NCI-H2227 treated with DMSO at 0.1 percent for 48 hours (cell line): Measurements from ENCODE around the gene KCNK17.

Source experiments
- DNase-seq: peaks from one replicate; lab custom pipeline; 2025; lab: John Stamatoyannopoulos, UW

The KCNK17 gene

DNA sequence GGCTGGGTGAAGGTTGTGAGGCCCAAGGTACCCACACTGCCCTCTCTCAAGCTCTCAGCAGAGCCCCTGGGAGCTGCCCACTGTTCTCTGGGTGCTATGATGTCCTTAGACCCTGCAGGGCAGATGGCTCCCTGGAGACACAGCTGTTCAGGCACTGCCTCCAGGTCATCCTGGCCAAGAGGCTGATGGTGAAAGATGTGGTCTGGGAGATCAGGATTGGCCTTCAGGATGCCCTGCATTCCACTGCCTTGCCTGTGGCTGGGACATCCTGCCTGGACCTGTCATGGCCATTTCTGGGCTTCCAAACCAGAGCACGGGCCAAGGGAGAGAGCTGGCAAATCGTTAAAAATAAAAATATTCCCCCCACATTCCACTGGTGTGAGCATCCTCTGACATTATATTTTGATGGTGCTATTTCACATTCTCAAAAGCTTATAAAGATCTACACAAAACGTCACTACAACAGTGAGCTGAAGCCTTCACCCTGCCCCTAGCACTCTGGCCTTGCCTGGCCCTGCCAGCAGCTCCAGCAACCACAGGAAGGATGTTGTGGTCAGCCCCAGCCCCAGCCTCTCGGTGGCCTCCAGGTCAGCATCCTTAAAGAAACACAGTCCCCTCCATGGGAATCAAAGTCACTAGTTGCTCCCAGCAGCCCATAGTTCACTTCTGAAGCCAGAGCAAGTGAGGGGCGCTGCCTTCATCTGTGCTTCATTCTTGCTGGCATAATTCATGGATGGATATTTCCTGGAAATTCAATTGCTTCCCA is 21.7 kb upstream of the KCNK17 start:
- no peak for DNase-seq

DNA sequence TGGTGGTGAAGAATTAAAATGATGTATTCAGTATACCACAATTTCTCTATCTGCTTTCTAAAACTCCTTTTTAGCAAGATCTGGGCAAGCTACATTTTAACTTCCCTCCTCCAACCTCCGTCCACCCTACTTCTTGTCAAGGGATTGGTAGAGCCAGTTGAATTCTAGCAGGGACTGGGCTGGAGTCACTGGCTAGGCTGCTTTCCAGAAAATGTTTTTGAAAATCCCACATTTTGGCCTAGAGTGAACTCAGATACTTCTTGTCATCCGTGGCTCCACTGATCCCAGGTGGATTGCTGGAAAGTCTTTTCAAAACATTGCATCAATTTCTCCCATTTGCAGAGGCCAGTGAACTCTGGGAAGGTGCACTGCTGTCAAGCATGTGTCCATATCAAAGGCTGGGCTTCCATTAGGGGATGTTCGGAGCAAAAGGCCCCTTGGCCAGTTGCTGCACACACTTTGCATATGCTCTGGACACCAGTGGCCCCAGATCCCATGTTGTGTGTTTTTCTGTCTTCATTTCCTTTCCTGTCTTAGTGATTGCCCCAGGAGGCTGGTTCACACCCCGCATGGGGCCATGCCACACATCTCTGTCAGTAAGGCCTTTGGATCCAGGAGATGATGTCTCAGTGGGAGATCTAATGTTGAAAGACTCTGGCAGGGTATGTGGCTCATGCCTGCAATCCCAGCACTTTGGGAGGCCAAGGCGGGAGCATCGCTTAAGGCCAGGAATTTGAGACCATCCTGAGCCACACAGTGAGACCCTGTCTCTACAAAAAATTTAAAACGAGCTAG is 19.6 kb upstream of the KCNK17 start:
- DNase-seq, result no peak

DNA sequence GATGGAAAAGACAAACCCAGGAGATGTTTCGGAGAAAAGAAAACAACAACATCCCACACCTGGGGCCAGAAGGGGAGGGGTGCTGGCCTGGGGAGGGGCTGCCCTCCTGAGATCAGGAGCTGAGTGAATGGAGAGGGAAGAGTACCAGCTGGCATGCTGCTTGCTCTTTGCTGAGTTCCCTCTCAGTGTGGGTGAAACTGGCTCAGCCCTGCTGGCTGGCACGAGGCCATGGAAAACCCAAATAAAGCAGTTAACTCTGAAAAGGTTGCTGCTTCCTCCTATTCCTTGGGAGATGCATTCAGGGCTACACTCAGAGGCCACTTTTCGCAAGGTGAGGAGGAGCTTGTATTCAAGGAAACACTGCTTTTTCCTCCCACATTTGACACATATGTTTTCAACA is 16.3 kb upstream of the KCNK17 start:
- DNase-seq, result no peak

DNA sequence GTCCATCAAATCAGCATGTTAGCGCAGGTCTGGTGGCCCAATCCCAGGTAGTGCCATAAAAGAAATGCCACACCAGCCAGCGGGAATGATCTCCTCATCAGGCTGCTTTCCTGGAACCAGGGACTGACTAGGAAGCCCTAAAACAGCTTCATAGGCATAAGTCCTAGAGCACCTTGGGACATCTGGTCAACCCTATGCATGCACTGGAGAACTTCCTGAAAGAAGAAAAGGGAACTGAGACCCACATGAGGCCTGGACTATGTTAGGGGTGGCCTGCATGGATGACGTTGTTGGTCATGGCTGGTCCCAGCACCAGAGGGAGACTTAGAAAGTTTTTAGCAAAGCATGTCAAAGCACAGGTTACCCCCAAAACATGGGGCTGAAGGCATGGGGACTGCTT is 15.8 kb upstream of the KCNK17 start:
- DNase-seq, result no peak

DNA sequence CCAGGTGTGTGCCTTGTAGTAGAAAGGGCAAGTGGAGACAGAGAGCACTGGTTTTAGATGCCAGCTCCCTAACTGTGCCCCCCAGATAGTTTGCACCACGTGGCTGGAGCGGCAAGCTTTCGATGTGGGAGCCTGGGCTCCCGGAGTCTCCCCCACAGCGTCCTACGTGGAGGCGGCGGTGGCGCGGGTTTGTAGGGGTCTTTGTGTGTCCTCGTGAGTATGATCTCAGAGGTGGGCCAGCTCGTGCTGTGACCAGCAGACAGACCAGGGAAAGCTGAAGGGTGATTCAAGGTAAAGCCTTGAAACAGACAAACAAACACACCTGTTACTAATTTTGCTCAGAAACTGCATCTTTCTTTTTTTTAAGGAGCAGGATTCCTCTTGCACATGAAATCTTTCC is 13.8 kb upstream of the KCNK17 start:
- DNase-seq, result no peak

GRCh38 chr6:39327507-39327906 is 13.3 kb upstream of the KCNK17 start:
- DNase-seq, result no peak

GRCh38 chr6:39322306-39322850 is 8.2 kb upstream of the KCNK17 start, which contains the start of gene KCNK16:
KCNK16 (minus strand) TSS chr6:39322702; CDS start chr6:39322540, 162 bp downstream.
- no peak for DNase-seq

DNA sequence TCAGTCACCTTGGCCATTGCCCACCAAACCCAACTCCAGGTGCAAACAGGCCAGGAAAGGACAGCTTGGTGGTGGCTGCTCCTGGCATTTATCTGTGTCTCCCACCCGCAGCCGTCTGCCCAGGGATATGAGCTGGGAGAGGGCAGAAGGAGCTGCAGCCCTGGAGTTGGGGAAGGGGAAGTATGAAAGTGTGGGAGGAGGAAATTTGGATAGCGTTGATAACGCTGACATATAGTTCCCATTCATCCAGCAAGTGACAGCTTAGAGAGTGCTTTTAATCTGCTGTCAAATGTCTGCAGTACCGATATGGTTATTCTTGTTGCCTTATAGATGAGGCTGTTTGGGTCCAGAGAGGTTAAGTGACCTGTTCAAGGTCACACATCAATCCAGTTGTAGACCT is 7.5 kb upstream of the KCNK17 start:
- no peak for DNase-seq

- DNase-seq, result no peak
Observed at GRCh38 chr6:39320363-39320984, 6.3 kb upstream of the KCNK17 start.

DNA sequence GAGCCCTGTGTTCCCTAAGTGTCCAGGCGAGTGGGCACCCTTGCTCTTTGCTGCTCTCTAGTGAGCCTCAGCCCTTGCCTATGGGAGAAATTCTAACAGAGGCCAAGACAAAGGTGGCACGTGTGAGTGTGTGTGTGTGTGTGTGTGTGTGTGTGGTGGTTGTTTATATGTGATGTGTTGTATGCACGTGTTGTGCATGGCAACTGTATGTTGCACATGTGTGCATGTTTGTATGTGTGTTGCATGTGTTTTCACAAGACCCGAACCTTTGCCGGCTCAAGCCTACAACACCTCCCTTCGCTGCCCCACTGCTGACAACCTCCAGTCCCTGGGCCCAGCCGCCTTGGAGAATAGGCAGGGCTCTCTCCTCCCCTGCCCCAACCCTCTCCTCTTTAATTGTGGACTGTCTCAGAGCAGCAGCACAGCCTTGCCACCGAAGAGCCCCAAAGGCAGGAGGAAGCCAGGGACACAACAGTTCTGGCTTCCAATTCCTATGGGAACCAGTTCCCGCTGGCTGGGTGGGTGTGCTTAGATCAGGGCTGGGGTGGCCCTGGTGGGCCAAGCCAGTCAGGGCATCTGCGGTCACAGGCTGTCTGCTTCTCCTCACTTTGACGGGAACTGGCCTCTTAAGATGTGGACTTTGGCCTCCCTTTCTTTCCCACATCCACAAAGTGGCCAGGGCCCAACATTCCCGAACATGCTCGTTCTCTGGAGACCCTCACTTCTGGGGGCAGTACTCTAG is 5.6 kb upstream of the KCNK17 start:
- no peak for DNase-seq

- DNase-seq, result no peak
Observed at GRCh38 chr6:39317256-39317655, 3.0 kb upstream of the KCNK17 start.

- no peak for DNase-seq
Observed at GRCh38 chr6:39313526-39314272, 520 bp downstream of the KCNK17 start.

DNA sequence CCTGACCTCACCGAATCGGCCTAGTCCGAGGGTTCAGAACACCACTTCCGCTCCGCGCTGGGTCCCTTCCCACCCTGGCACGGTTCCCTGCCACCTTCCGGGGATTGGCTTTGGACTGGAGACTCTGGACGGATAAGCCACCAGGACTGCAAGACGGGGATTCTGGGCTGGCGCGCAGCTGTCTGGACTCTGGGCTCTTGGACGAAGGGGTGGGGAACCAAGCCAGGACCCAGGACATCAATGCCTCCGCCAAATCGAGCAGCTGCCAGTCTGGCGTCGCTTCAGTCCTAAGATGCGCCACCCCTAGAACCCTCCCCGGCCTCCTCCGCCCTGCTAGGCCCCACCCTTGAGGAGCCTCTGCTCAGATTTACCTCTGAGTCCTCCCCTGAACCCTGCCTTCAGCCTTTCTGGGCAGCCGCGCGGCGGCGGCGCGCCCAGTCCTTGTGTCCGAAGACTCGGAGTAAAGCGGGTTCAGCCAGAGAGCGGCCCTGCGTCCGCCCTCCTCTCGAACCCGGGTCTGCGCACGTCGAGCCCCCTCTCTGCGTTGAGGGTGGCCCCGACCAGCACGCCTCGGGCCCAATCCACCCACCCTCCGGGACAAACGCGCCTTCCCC is 1.2 kb downstream of the KCNK17 start:
- DNase-seq, result no peak

DNA sequence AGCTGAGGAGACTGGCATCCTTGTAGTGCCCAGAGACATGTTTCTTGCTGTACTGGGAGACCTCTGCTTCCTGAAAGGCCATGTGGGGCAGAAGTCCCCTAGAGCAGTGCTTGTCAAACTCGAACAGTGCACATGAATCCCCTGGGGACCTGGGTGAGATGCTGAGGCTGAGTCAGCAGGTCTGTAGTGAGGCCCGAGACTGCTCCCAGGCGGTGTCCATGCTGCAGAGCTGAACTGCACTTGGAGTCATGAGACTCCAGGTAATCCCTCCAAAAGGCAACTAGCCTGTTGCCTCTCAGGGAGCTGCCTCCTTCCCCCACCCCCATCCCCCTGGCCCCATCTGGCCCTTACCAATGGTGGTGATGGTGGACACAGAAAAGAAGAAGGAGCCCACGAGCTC is 3.7 kb downstream of the KCNK17 start:
- DNase-seq, result no peak

DNA sequence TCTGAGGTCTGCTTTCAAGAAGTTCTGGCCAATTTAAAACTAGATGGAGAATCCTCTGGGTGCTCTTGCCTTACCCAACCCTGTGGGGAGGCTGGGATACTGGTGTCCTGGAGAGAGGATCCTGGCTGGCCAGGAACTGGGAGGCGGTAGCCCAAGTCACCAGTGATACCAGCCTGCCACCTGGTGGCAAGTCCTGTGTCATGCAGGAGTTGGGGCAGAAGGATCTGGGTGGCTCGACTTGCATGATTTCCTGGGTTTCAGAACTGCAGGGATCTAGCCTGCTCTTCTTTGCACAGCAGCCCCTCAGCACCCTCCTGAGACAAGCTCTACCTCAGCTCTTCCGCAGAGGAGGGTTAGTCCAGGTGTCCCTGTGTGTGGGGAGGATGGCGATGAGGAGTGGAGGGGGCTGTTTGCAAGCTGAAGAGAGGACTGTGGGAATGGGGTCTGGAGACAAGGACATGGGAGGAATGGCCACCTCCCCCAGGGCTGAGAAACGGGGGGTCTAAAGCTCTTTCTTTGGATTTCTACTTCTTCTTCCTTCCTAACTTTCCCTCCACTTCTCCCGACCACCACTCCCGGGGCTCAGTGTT is 4.2 kb downstream of the KCNK17 start:
- peak; percentile 60 for DNase-seq

DNA sequence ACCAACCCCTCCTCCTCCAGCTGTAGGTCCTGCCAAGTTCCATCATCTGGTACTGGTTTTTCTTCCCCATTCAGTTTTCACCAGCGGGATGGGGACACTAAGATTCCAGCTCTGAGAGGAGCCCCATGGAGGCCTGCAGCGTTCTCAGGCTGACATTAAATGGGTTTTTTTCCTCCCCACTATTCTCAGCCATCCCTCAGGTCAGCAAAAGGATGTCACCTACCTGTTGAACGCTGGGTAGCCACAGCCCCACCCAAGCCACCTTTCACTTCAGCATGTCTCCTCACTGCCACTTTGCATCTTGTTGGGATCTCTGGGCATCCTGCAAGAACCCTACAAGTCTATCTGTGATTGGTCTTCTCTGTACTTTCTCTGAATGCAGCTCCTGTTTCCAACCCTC is 6.8 kb downstream of the KCNK17 start:
- no peak for DNase-seq

GRCh38 chr6:39304951-39305350 is 9.3 kb downstream of the KCNK17 start:
- no peak for DNase-seq

DNA sequence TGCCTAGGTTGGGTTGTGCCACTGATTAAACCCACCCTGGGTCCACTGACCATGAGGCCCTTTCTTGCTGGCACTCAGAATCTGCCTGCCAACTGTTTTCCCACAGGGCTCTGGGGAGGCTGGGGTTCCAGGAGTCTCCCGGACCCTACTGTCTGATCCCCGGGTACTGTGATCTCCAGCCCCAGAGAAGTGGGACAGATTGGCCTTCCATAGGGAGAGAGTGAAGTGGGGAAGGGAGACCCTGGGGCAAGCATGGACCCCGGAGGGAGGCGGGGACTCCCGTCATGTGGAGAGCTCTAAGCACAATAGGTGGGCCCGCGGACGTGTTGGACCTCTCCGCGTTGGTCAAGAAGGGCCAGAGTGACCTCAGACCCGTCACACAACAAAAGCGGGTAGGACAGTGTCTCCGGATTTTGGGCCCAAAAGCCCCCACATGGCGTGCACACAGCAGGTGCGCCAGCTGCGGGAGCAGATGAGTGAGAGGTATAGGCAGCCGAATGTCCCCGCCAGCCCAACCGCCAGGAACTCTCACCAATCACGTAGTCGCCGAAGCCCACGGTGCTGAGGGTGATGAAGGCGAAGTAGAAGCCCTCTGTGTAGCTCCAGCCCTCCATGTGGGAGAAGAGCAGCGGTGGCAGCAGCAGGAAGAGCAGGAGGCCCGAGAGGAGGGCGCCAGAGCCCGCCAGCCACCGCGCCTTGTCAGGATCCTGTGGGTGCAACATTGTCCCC is 10.6 kb downstream of the KCNK17 start:
- DNase-seq, result no peak

DNA sequence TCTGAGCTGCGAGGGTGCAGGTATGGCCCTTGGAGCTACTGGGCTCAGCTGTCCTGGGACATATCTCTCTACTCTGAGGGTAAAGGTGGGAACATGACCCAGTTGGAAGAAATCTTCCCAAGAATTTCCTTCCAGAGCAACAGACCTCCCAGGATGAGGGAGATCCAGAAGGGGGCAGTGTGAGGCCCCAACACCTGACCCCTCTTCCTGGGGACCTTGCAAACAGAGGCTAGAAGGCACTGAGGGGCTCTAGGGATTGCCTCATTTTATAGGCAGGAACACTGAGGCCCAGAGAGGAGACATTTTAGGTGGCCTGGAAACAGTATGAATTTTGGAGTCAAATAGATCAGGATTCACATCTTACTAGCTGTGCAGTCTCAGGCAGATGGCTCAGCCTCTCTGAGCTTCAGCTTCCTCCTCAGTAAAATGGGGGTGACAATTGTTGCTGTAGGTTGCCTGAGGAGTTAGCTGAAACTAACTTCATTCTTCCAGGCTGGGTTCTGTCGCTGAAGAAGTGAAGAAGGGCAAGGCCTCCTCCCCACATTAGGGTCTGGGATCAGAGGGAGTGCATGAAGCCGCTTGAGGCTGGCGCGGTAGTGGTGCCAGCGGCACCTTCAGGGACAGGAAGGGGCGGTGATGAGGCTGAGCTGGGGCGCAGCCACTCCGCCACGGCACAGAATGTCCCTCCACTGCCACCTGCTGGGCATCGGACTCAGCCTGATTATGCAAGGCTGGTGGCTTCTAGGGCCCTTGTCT is 11.4 kb downstream of the KCNK17 start:
- DNase-seq, result peak; percentile 32
